GM12801 (cell line): Measurements from ENCODE around the gene ASPA.

ENCODE experiments used
- TF ChIP-seq, protein P1 (sequence below): IDR thresholded peaks from one replicate; pipeline ENCODE4 v1.5.1; 2011; ENCODE audit warnings: control low read depth; ENCODE audit not compliant: insufficient read length; ENCODE audit errors: extremely low read depth

Gene ASPA

DNA sequence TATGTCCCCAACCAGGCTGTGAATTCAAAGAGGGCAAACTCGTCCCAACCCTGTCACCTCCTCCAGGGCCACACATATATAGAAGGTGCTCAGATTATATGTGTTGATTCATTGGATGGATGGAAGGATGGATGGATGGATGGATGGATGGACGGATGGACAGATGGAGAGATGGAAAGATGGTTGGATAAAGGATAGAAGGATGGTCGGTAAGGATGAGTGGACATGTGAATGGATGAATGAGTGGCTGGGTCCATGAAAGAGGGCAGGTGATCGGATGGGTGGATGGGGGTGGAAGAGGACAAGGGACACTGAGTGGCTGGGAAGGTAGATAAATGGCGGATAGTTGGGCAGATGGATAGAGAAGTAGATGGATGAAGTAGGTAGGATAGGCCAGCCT lies 51.7 kb downstream of the ASPA start:
- TF ChIP-seq, protein P1, sequence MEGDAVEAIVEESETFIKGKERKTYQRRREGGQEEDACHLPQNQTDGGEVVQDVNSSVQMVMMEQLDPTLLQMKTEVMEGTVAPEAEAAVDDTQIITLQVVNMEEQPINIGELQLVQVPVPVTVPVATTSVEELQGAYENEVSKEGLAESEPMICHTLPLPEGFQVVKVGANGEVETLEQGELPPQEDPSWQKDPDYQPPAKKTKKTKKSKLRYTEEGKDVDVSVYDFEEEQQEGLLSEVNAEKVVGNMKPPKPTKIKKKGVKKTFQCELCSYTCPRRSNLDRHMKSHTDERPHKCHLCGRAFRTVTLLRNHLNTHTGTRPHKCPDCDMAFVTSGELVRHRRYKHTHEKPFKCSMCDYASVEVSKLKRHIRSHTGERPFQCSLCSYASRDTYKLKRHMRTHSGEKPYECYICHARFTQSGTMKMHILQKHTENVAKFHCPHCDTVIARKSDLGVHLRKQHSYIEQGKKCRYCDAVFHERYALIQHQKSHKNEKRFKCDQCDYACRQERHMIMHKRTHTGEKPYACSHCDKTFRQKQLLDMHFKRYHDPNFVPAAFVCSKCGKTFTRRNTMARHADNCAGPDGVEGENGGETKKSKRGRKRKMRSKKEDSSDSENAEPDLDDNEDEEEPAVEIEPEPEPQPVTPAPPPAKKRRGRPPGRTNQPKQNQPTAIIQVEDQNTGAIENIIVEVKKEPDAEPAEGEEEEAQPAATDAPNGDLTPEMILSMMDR, result no peak

DNA sequence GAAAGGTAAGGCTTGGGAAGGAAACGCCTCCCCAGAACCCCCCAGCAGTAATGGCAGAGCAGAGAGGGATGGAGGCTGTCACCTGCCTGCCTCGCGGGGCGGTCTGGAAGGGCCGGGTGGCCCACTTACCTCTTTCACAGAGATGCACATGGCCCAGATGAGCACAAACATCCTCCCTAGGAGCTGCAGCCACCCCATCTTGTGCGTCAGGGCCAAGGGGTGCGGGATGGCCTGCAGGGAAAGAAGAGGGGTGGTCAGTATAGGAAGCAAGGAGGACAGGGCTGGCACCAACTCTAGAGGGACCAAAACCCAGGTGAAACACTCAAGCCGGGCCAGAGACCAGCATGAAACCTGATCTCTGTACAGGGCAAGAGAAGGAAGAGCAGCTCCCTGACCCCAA lies 52.1 kb downstream of the ASPA start:
- TF ChIP-seq, protein P1, result no peak

DNA sequence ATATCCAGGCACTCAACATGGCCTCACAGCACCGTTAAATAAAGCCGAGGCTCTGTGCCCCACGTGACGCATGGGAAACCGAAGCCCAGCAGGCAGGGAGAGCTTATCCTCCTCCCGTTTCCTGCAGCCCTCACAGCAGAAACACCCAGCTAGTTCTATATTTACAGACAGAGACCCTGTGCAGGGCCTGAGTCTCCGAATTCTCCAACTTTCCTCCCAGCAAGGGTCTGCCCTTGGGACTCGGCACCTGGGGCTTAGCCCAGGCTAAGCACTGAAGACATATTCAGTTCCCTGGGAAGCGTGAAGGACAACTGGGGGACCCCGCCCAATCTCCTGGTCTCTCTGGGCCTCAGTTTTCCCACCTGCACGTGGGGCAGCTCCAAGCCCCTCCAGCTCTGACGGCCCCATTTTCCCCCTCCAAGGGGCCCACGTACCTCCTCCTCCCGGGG lies 52.6 kb downstream of the ASPA start:
- TF ChIP-seq, protein P1, result no peak

DNA sequence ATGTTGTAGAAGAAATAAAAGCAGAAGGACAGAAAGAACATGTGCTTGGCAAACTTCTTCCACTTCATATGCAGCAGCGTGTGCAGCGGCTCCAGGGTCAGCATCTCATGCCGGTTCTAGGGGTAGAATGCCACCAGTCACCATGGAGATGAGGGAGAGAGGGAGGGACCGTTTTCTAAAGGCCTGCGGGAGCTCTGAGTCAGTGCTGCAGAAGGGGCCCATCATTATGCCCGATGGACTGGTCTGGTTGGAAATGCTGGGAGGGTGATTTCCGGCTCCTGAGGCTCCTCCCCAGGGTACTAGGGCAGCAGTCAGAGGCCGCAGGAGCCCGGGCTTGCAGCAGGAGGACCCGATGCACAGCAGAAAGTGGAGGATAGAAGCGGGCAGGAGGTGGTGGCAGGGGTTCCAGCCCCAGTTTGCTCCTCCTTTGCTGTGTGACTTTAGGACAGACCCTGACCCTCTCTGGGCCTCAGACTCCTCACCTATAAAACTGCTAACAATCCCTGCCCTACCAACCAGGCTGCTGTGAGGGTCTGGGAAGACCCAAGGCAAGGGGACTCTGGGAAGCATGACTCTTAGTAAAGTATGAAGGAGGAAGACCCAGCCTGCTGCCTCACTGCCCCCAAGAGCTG lies 53.2 kb downstream of the ASPA start:
- TF ChIP-seq, protein P1, result no peak

GRCh38 chr17:3529817-3530741 lies 54.3 kb downstream of the ASPA start:
- TF ChIP-seq, protein P1, result no peak

- TF ChIP-seq, protein P1, result no peak
These were observed 55.7 kb downstream of the ASPA start for GRCh38 chr17:3531266-3532101.
